Left colon (tissue), 2 donors: ENCODE data around the gene TTC9B. TPM values are rescaled to one million over a fixed set of nuclear protein-coding genes. Genes with fewer than 3 reads are reported as not detected.

ENCODE experiments used
- ATAC-seq: fragments of 200-7000 bp; cut with Tn5 transposase; one replicate; pipeline ENCODE4 v1.9.1; 2020; ENCODE audit warnings: mild to moderate bottlenecking, moderate library complexity
- DNase-seq, 2 donors: peaks; one replicate each; pipeline ENCODE4 v3.0.0-alpha.2; 2020
- intact Hi-C, 2 donors: fragments of 100-400 bp; cut with DNase I in 1 of 2; cut with micrococcal nuclease in 1 of 2; formaldehyde crosslinking; loops; one replicate each; pipeline versions ENCODE4 v1.11.2 to v1.14.0; 2022; cut with DNase I, micrococcal nuclease
- total RNA-seq, 2 donors: library from RNA; stranded (reverse); fragmentation: NEBNext Ultra II Directional; extraction: Animal tissue kit (Norgen Biotek cat#: 25700); gene quantifications; one replicate each; pipeline ENCODE4 v1.2.1, GENCODE V29; 2021
- donor health status: DM: no; HTN: no; CAD: no.
- donor health status: DM: yes; HTN: yes; CAD: no.

TTC9B gene
- total RNA-seq, 2 donors from 2014 or later: 0.37 to 0.45 TPM

- no peak for ATAC-seq
- no peak for DNase-seq
- intact Hi-C loops: no loop called here
These were observed 17.2 kb upstream of the TTC9B start for GRCh38 chr19:40235238-40236025.

- DNase-seq (no peak), ATAC-seq (no peak)
- intact Hi-C loops: no loop called here
These were observed 16.4 kb upstream of the TTC9B start for GRCh38 chr19:40234429-40235237.

- intact Hi-C loops: no loop called here
- no peak for DNase-seq
- no peak for ATAC-seq
These were observed 15.7 kb upstream of the TTC9B start for GRCh38 chr19:40233811-40234389.

GRCh38 chr19:40232949-40233810, 15.0 kb upstream of the TTC9B start:
- ATAC-seq (no peak), DNase-seq (no peak)
- intact Hi-C loops: no loop called here

DNA sequence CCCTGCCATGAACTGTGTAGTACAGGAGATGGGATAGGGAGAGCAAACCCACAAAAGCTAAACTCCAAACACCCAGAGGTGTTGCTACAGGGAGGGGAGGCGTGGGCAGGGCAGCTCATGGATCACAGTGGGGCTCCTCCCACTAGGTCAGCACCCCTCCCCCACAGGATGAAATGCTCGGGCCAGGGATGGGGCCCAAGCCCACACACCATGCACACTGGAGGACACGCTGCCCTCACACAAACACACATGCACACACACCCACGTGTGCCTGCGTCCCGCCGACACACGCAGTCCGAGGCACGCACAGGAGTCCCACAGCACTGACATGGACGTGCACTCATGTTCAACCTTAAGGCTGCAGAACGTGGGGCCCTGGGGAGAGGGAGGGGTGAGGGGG, 14.3 kb upstream of the TTC9B start:
- DNase-seq (no peak), ATAC-seq (no peak)
- intact Hi-C loops: no loop called here

DNA sequence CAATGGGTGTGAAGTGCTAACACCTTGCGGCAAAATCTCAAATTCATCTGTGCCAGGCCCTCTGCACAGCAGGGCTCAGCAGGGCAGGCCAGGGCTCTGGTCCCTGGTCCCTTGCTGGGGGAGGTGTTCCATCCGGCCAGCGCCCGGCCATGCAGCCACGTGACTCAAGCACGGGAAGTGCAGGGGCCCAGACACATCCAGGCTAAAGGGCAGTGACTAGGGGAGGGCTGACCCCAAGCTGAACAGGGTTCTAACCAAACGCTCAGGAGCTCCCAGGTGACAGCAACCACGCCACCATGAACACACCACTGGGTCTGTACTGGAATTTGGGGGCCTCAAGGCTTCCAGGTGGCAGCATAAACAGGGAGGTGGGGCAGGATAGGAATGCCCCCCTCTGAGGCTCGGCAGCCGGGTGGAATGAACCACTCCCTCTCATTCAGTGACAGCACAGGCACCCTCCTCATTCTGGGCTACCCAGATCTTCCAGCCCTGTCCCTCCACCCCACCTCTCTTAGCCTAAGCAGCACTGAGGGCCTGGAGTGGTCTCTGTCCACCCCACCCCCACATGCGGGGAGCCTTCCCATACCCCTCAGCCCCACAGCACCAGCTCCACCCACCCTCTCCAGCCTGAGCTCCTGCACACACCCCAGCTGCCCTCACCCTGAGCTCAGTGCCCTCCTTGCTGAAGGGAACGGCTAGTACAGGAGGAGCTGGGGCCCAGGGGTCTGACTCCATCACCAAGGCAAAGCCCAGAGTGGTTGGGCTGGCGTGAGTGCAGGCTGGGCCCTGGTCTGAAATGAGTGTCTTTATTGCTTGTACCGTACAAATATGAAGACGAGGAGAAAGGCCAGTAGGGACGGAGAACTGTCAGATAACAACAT, 13.6 kb upstream of the TTC9B start:
- intact Hi-C loops: no loop called here
- DNase-seq (no peak), ATAC-seq (peak; percentile 27)

DNA sequence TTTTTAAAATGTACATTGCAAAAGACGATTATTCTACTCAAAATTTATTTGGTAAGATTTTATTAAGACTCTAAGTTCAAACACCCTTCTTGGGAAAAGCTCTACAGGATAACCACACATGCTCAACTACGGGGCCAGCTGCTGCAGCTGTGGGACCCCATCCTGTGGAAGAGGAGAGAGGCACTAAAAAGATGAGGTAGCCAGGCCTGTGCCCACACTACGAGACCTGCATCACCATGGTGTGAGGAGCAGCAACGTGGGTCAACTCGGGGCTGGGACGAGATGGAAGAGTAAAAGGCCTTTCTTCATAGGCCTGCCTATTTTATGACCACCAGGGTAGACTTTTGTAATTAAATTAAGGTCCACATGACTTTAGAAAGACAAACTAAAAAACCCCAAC, 12.9 kb upstream of the TTC9B start:
- intact Hi-C loops: no loop called here
- ATAC-seq: no peak
- no peak for DNase-seq

DNA sequence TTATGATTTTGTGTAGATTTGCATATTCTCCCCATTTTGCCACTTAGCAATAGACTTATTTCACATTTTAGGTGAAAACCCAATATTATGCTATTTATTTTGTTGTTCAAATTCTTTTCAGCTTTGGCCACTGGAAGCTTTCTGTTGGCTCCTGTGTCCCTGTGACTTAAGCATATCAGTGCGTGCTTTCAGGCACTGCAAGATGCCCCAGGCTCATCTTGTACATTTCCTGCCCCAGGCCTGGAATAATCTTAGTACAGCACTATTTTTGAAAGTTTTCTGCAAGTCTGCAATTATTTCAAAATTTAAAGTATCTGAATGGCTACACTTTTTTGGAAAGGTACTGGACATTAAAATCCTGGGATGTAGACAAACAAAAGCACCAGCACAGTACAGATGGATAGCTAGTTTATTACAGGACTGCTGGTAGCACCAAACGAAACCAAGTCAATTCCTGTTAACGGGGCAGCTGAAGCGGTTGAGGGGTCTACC, 11.8 kb upstream of the TTC9B start:
- no peak for ATAC-seq
- intact Hi-C loops: no loop called here
- DNase-seq: no peak

GRCh38 chr19:40229484-40229883, 11.3 kb upstream of the TTC9B start:
- DNase-seq: no peak
- intact Hi-C loops: no loop called here
- ATAC-seq: no peak

GRCh38 chr19:40228863-40229262, 10.7 kb upstream of the TTC9B start:
- no peak for ATAC-seq
- no peak for DNase-seq
- intact Hi-C loops: no loop called here

GRCh38 chr19:40228346-40228745, 10.2 kb upstream of the TTC9B start:
- DNase-seq: no peak
- intact Hi-C loops: no loop called here
- ATAC-seq: no peak

DNA sequence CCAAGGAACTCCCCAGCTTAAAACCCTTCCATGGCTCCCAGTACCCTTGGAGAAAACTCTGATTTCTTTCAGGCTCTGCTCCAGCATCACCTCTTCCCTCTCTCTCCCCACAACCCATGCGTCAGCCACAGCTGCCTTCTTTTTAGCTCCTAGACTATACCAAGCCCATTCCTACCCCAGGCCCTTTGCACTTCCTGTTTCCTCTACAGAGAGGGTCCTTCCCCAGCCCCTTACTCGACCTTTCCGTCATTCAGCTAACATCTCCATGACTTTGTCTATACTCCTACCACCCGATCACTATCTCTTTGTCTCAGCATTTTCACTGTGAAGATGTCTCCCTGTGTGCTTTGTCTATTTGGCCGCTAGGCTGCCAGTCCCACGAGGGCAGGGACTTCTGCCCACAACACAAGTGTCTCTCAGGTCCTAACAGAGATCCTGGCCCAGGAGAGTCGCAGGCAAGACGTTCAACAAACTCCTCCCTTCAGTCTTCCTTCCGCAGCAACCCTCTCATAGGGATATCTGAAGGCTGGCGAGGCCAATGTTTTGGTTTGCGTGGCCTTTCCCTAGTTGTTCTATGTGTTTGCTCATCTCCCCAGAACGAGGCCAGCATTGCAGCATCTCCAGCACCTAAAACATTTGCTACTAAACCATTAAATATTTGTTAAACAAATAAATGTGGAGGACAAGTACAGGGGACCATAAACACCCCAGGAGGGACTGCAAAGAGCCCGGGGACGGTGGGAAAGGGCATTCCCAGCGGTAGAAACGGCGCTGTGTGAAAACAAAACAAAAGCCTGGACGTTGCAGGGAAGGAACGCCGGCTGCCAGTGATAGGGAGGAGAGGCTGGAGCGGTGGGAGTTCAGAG, 7.5 kb upstream of the TTC9B start:
- intact Hi-C loops: no loop called here
- no peak for ATAC-seq
- DNase-seq: no peak

- DNase-seq: no peak
- ATAC-seq: peak; percentile 18
- intact Hi-C loops: loop anchor here in 1 of 2 donors (5.0 kb wide), 1 partner anchor 87 kb away; no protein-coding TSS in a partner anchor
These were observed 6.4 kb upstream of the TTC9B start for GRCh38 chr19:40224342-40225150.

DNA sequence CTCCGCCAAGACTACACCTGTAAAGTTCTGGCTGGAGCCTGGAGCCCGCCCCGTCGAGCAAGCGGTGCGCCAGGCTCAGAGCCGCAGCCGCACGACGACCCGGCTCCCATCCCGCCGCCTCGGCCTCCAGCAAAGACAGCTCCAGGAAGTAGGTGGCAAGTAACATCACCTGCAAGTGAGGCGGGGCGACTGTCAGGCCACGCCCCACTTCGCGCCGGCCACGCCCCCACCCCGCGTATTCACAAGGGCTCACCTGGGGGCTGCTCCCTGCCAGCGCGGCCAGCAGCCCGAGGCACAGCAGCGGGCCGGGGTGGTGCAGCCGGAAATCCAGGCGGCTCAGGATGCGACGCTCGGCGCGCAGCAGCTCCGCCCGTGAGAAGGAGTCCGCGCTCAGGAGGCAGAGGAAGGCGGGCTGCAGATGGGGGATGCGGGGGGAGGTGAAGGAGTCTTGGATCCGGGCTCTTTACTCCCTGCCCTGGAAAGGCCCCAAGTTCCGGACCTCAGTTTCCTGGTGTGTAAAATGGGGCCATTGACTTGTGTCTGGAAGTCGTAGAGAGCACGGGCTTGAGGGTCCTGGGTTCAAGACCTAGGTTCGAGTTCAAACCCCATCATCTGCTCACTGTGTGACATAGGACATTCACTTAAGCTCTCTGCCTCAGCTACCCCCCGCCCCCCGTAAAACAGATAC, 5.1 kb upstream of the TTC9B start:
- ATAC-seq (peak; percentile 74), DNase-seq (peak; percentile 46 to 70)
- intact Hi-C loops: loop anchor here in 1 of 2 donors (5.0 kb wide), 1 partner anchor 86 kb away; no protein-coding TSS in a partner anchor

- ATAC-seq (peak; percentile 70), DNase-seq (peak; percentile 67 to 75)
- intact Hi-C loops: loop anchor here in 1 of 2 donors (5.0 kb wide), 1 partner anchor 85 kb away; no protein-coding TSS in a partner anchor
These were observed 3.9 kb upstream of the TTC9B start for GRCh38 chr19:40221858-40222619.
